HCT116 (cell line): ENCODE data around the gene LMNTD2. TPM values are rescaled to one million over a fixed set of nuclear protein-coding genes. Genes with fewer than 3 reads are reported as not detected.

Experiments
- ATAC-seq: fragments of 200-7000 bp; cut with Tn5 transposase; 2 replicates; pipeline ENCODE4 v1.9.1; 2020; ENCODE audit warnings: mild to moderate bottlenecking, moderate library complexity
- BruUV-seq: library from RNA; stranded (reverse); fragments of 400-500 nt; replicated peaks from 2 replicates; lab custom pipeline; 2021; lab: Mats Ljungman, UMichigan
- CTCF ChIA-PET: fragments of 300-600 bp; sonication (Branson Sonifier 250); formaldehyde crosslinking; loops from one replicate; lab custom pipeline; 2021; ENCODE audit warnings: antibody characterized with exemption; lab: Charles Lee
- POLR2A ChIA-PET: fragments of 300-600, 350-600 bp; sonication (Branson Sonifier 250); formaldehyde crosslinking; loops from one replicate; lab custom pipeline; 2021; ENCODE audit warnings: antibody characterized with exemption; lab: Charles Lee
- RAD21 ChIA-PET, 2 experiments: fragments of 300-600 bp; sonication (Branson Sonifier 250); formaldehyde crosslinking; loops; one replicate each; lab custom pipeline; 2023; ENCODE audit warnings: low total read pairs in 2 of 2; ENCODE audit not compliant: uncharacterized antibody in 2 of 2, unreplicated experiment in 2 of 2, low non-redundant PET in 1 of 2; lab: Charles Lee
- DNase-seq: peaks from one replicate; pipeline ENCODE4 v3.0.0-alpha.2; 2010; ENCODE audit warnings: low read depth, low spot score
- H2AFZ ChIP-seq: fragments of 200-600 bp; shearing (Covaris generic), sonication (generic); 2 replicates; pipeline ENCODE4 v1.6.1; 2017; ENCODE audit warnings: low read depth, mixed run types, mixed read lengths, antibody characterized with exemption, low read length; ENCODE audit not compliant: poor library complexity, severe bottlenecking
- H3K27ac ChIP-seq: 2 replicates; pipeline ENCODE4 v1.5.1; 2012; ENCODE audit warnings: low read depth, low read length
- H3K27me3 ChIP-seq: fragments of 200-600 bp; sonication (generic); 2 replicates; pipeline ENCODE4 v1.6.1; 2016; ENCODE audit warnings: mixed run types, low read length, mixed read lengths; ENCODE audit not compliant: insufficient read depth
- H3K36me3 ChIP-seq, 2 experiments: fragments of 200-500 bp in 1 of 2; fragments of 200-600 bp in 1 of 2; sonication (Bioruptor generic) in 1 of 2; sonication (generic) in 1 of 2; 2 replicates each; pipeline versions ENCODE4 v1.5.1 to v1.6.1; 2014 to 2016; ENCODE audit warnings: low read length in 2 of 2, inconsistent platforms in 1 of 2, mixed read lengths in 1 of 2, mixed run types in 1 of 2; ENCODE audit not compliant: insufficient read depth in 2 of 2, control insufficient read depth in 1 of 2
- H3K4me1 ChIP-seq, 2 experiments: fragments of 200-600 bp in 1 of 2; sonication (generic) in 1 of 2; 2 replicates each; pipeline versions ENCODE4 v1.5.1 to v1.6.1; 2012 to 2017; ENCODE audit warnings: low read length in 2 of 2, inconsistent platforms in 1 of 2, mild to moderate bottlenecking in 1 of 2, mixed read lengths in 1 of 2, mixed run types in 1 of 2, moderate library complexity in 1 of 2; ENCODE audit not compliant: insufficient read depth in 2 of 2, control insufficient read depth in 1 of 2
- H3K4me2 ChIP-seq: fragments of 200-600 bp; sonication (generic); 2 replicates; pipeline ENCODE4 v1.6.1; 2017; ENCODE audit warnings: mixed run types, low read length, mixed read lengths
- H3K4me3 ChIP-seq, 2 experiments: fragments of 200-600 bp in 1 of 2; sonication (generic) in 1 of 2; replicated peaks in 1 of 2; 2 replicates each; pipeline ENCODE4 v1.5.1; 2011 to 2016; ENCODE audit warnings: low read length in 2 of 2, control low read depth in 1 of 2, low read depth in 1 of 2, mild to moderate bottlenecking in 1 of 2, mixed read lengths in 1 of 2, mixed run types in 1 of 2
- H3K79me2 ChIP-seq: fragments of 200-600 bp; sonication (generic); 2 replicates; pipeline ENCODE4 v1.6.1; 2017; ENCODE audit warnings: mild to moderate bottlenecking, mixed run types, low read length, moderate library complexity, mixed read lengths; ENCODE audit not compliant: insufficient read depth
- H3K9ac ChIP-seq: fragments of 200-600 bp; sonication (generic); 2 replicates; pipeline ENCODE4 v1.6.1; 2016; ENCODE audit warnings: low read length, mixed read lengths
- H3K9me2 ChIP-seq: fragments of 200-600 bp; sonication (generic), shearing (Covaris generic); 2 replicates; pipeline ENCODE4 v1.6.1; 2017; ENCODE audit warnings: mixed run types, mild to moderate bottlenecking, moderate library complexity; ENCODE audit not compliant: insufficient read depth
- H3K9me3 ChIP-seq, 2 experiments: fragments of 200-500 bp in 1 of 2; fragments of 200-600 bp in 1 of 2; sonication (Bioruptor generic) in 1 of 2; sonication (generic) in 1 of 2; 2 replicates each; pipeline ENCODE4 v1.6.1; 2014 to 2017; ENCODE audit warnings: low read length in 2 of 2, mixed read lengths in 2 of 2, inconsistent platforms in 1 of 2, low read depth in 1 of 2, mild to moderate bottlenecking in 1 of 2, mixed run types in 1 of 2, moderate library complexity in 1 of 2; ENCODE audit not compliant: control insufficient read depth in 1 of 2, insufficient read depth in 1 of 2
- H4K20me1 ChIP-seq: fragments of 200-600 bp; sonication (generic), shearing (Covaris generic); 2 replicates; pipeline ENCODE4 v1.6.1; 2017; ENCODE audit warnings: mixed run types, mild to moderate bottlenecking, moderate library complexity; ENCODE audit not compliant: insufficient read depth
- CEBPB ChIP-seq: IDR thresholded peaks from 2 replicates; pipeline ENCODE4 v1.6.1; 2012; ENCODE audit warnings: low read depth
- CTCF ChIP-seq, 3 experiments: fragments of 200-600 bp in 1 of 3; sonication (generic) in 1 of 3; IDR thresholded peaks in 2 of 3; conservative IDR thresholded peaks in 1 of 3; 2 replicates each; pipeline ENCODE4 v1.5.1; 2012 to 2017; ENCODE audit warnings: low read depth in 2 of 3, low read length in 2 of 3, antibody characterized with exemption in 1 of 3, borderline replicate concordance in 1 of 3, control low read depth in 1 of 3, mild to moderate bottlenecking in 1 of 3, mixed read lengths in 1 of 3, mixed run types in 1 of 3, moderate library complexity in 1 of 3; ENCODE audit not compliant: insufficient read depth in 1 of 3
- EGR1 ChIP-seq: IDR thresholded peaks from 2 replicates; pipeline ENCODE4 v1.6.1; 2012; ENCODE audit warnings: low read depth
- ELF1 ChIP-seq: IDR thresholded peaks from 2 replicates; pipeline ENCODE4 v1.6.1; 2012; ENCODE audit warnings: low read depth, borderline replicate concordance
- EZH2phosphoT487 ChIP-seq: fragments of 200-600 bp; IDR thresholded peaks from 2 replicates; pipeline ENCODE4 v1.6.1; 2018; ENCODE audit warnings: antibody characterized with exemption, borderline replicate concordance
- JUND ChIP-seq: IDR thresholded peaks from 2 replicates; pipeline ENCODE4 v1.6.1; 2012
- POLR2AphosphoS5 ChIP-seq: IDR thresholded peaks from 2 replicates; pipeline ENCODE4 v1.6.1; 2011; ENCODE audit warnings: mild to moderate bottlenecking, low read depth, low read length, moderate library complexity
- RAD21 ChIP-seq: IDR thresholded peaks from 2 replicates; pipeline ENCODE4 v1.6.1; 2012; ENCODE audit warnings: low read depth, mild to moderate bottlenecking
- TCF7L2 ChIP-seq: IDR thresholded peaks from 2 replicates; pipeline ENCODE4 v1.7.0; 2011; ENCODE audit warnings: borderline replicate concordance, inconsistent platforms; ENCODE audit not compliant: insufficient read depth, insufficient read length; ENCODE audit errors: extremely low read depth
- ZFX ChIP-seq: fragments of 450-650 bp; IDR thresholded peaks from 2 replicates; pipeline ENCODE4 v1.6.1; 2017
- ZNF274 ChIP-seq: fragments of 200-500 bp; sonication (Bioruptor generic); IDR thresholded peaks from 2 replicates; pipeline ENCODE4 v1.6.1; 2014; ENCODE audit warnings: mild to moderate bottlenecking, low read depth, low read length, inconsistent platforms
- intact Hi-C: fragments of 100-400 bp; cut with micrococcal nuclease; formaldehyde crosslinking; loops from 2 replicates; pipeline ENCODE4 v1.10.0; 2022
- total RNA-seq: library from RNA; stranded (reverse); gene quantifications from one replicate; pipeline ENCODE4 v1.2.1, GENCODE V29; 2021; ENCODE audit not compliant: unreplicated experiment
- TF ChIP-seq, protein P1 (sequence below): IDR thresholded peaks from 2 replicates; pipeline ENCODE4 v1.6.1; 2011; ENCODE audit warnings: mild to moderate bottlenecking, low read length, moderate library complexity; ENCODE audit not compliant: insufficient replicate concordance; ENCODE audit errors: extremely low read depth
- TF ChIP-seq, protein P2 (sequence below): IDR thresholded peaks from 2 replicates; pipeline ENCODE4 v1.6.1; 2012; ENCODE audit warnings: low read depth

The LMNTD2 gene
- total RNA-seq, 1 experiment from 2014 or later = 9.5 TPM

DNA sequence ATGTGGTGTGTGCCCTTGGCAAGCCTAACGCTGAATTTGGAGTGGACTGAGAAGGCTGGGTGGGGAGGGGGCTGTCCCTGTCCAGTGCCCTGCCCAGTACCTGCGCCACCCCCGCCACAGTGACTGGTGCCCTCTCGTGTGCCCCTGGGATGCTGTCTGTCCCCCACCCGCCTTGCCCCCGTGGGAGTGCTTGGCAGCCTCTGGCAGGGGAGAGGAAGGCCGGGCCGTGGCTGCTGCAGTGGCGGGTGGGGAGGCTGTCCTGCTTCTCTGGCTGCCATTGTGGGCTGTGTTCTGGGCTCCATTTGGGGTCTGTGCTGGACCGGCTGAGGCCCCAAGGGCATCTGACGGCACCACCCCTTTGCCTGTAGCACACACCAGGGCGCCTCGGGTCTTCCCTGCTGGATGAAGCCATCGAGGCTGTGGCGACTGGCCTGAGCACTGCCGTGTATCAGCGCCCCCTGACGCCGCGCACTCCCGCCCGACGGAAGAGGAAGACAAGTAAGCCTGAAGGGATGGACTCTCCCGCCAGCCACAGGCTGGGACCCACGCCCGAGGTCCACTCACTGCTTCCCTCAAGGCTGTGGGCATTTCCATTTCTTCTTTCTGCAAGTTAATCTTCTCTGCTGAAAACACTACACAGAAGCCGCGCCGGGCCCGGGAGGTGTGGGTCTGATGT lies 37.6 kb upstream of the LMNTD2 start:
- ChIA-PET POLR2A (no interaction called here), RAD21 (no interaction called here)
- H3K36me3 ChIP-seq = peaks cover 60 to 64% of the 10 kb centered on the region in 2 experiments

More for the DNA sequence above, 37.6 kb upstream of the LMNTD2 start:
- CTCF ChIA-PET = no interaction called here
- Histone ChIP-seq H3K9ac (no peak overlapping the region), H3K9me3 (no peaks in the 10 kb centered on the region), H3K79me2 (peaks cover 81% of the 10 kb centered on the region), H4K20me1 (no peaks in the 10 kb centered on the region), H3K27me3 (no peaks in the 10 kb centered on the region), H2AFZ (no peak overlapping the region), H3K4me2 (no peak overlapping the region), H3K4me3 (no peak overlapping the region), H3K27ac (no peak overlapping the region), H3K4me1 (peaks cover 0 to 8% of the 10 kb centered on the region in 2 experiments; a peak in 2 of 4 replicates), H3K9me2 (no peaks in the 10 kb centered on the region)
- BruUV-seq = no TSS peak
- ATAC-seq (no peak), DNase-seq (no peak)
- TF ChIP-seq JUND (no peak), ZFX (no peak), TCF7L2 (no peak), ZNF274 (no peak), EGR1 (no peak), ELF1 (no peak), CEBPB (no peak), EZH2phosphoT487 (no peak), CTCF (IDR thresholded peaks at IDR 0.05 in 2 of 3, conservative IDR thresholded peaks at IDR 0.05 in 1 of 3; ENCODE audit: borderline replicate concordance in 1 of 3, insufficient read depth in 1 of 3, low read depth in 2 of 3, low read length in 2 of 3) (no peak), RAD21 (no peak), POLR2AphosphoS5 (no peak)
- TF ChIP-seq, protein P1, sequence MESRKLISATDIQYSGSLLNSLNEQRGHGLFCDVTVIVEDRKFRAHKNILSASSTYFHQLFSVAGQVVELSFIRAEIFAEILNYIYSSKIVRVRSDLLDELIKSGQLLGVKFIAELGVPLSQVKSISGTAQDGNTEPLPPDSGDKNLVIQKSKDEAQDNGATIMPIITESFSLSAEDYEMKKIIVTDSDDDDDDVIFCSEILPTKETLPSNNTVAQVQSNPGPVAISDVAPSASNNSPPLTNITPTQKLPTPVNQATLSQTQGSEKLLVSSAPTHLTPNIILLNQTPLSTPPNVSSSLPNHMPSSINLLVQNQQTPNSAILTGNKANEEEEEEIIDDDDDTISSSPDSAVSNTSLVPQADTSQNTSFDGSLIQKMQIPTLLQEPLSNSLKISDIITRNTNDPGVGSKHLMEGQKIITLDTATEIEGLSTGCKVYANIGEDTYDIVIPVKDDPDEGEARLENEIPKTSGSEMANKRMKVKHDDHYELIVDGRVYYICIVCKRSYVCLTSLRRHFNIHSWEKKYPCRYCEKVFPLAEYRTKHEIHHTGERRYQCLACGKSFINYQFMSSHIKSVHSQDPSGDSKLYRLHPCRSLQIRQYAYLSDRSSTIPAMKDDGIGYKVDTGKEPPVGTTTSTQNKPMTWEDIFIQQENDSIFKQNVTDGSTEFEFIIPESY = no peak
- TF ChIP-seq, protein P2, sequence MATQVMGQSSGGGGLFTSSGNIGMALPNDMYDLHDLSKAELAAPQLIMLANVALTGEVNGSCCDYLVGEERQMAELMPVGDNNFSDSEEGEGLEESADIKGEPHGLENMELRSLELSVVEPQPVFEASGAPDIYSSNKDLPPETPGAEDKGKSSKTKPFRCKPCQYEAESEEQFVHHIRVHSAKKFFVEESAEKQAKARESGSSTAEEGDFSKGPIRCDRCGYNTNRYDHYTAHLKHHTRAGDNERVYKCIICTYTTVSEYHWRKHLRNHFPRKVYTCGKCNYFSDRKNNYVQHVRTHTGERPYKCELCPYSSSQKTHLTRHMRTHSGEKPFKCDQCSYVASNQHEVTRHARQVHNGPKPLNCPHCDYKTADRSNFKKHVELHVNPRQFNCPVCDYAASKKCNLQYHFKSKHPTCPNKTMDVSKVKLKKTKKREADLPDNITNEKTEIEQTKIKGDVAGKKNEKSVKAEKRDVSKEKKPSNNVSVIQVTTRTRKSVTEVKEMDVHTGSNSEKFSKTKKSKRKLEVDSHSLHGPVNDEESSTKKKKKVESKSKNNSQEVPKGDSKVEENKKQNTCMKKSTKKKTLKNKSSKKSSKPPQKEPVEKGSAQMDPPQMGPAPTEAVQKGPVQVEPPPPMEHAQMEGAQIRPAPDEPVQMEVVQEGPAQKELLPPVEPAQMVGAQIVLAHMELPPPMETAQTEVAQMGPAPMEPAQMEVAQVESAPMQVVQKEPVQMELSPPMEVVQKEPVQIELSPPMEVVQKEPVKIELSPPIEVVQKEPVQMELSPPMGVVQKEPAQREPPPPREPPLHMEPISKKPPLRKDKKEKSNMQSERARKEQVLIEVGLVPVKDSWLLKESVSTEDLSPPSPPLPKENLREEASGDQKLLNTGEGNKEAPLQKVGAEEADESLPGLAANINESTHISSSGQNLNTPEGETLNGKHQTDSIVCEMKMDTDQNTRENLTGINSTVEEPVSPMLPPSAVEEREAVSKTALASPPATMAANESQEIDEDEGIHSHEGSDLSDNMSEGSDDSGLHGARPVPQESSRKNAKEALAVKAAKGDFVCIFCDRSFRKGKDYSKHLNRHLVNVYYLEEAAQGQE = no peak
- intact Hi-C loops = no loop called here
